ENCODE data around the gene GASK1A. TPM values are rescaled to one million over a fixed set of nuclear protein-coding genes. Genes with fewer than 3 reads are reported as not detected.

The GASK1A gene
- total RNA-seq, 2 experiments from 2014 or later: not detected

DNA sequence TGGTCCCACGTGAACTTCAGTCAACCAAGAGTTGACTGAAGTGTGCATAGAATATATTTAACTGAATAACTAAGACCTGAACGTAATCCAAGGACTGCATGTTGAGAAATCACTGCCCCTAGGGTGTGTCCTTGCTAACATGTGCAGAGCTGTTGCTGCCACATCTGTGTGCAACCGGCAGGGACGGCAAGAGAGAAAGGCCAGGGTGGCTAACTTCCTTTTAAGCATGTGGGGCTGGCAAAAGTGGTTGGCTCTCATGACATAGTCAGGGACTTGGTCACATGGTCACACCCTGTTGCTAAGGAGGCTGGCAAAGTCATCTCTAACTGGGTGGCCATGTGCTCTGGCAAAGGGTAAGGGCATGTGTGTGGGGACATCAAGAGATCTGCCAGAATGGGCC is 52.4 kb downstream of the GASK1A start:
- intact Hi-C loops (cut with micrococcal nuclease; ENCODE audit: unreplicated experiment): no loop called here
- CTCF ChIA-PET (ENCODE audit: unreplicated experiment): no interaction called here
- H4K20me1 ChIP-seq (ENCODE audit: insufficient read depth, low read length): no peaks in the 10 kb centered on the region

DNA sequence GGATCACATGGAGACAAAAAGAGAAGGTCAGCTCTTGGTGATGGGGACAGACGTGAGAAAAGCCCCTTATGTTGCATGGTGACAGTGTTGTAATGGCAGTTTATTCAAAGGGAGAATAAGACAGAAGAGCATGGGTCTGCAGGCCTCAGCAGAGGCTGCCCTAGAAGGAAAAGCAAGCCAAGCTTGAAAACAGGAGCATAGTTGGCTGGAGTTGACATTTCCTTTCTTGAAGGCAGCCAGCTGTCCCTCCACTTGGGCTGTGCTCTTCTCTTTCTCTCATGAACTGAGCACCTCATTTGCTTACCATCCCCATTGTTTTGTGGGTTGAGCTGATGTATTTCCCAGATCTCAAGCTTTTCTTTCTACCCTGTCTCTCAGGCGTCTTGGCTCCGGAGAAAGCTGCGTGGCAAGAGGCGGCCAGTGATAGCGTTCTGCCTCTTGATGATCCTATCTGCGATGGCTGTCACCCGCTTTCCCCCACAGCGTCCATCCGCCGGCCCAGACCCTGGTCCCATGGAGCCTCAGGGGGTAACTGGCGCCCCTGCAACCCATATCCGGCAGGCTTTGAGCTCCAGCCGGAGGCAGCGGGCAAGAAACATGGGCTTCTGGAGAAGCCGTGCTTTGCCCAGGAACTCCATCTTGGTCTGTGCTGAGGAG is 52.9 kb downstream of the GASK1A start:
- H3K9me3 ChIP-seq (ENCODE audit: low read length): no peaks in the 10 kb centered on the region
- H3K4me3 ChIP-seq (ENCODE audit: low read depth, low read length, poor library complexity, severe bottlenecking): no peak overlapping the region
- H3K4me2 ChIP-seq (ENCODE audit: low read length): no peak overlapping the region
- CTCF ChIA-PET (ENCODE audit: unreplicated experiment): no interaction called here
- BruUV-seq (replicated peaks): no TSS peak
- no peaks in the 10 kb centered on the region for H3K36me3 ChIP-seq (ENCODE audit: insufficient read depth, low read length)
- no peak for DNase-seq (ENCODE audit: low spot score)
- H3K9me2 ChIP-seq (ENCODE audit: insufficient read depth, low read length): no peaks in the 10 kb centered on the region
- no peaks in the 10 kb centered on the region for H4K20me1 ChIP-seq (ENCODE audit: insufficient read depth, low read length)
- H3K4me1 ChIP-seq (ENCODE audit: insufficient read depth, low read length, poor library complexity, severe bottlenecking): no peaks in the 10 kb centered on the region
- intact Hi-C loops (cut with micrococcal nuclease; ENCODE audit: unreplicated experiment): no loop called here
- H2AFZ ChIP-seq (ENCODE audit: low read length): no peak overlapping the region
- no peak overlapping the region for H3K27ac ChIP-seq (ENCODE audit: low read depth, low read length, poor library complexity, severe bottlenecking)
- POLR2A ChIA-PET: no interaction called here
- no peak for TF ChIP-seq EZH2phosphoT487 (IDR thresholded peaks at IDR 0.05; ENCODE audit: borderline replicate concordance, low read depth, low read length)
- TF ChIP-seq, protein P1, sequence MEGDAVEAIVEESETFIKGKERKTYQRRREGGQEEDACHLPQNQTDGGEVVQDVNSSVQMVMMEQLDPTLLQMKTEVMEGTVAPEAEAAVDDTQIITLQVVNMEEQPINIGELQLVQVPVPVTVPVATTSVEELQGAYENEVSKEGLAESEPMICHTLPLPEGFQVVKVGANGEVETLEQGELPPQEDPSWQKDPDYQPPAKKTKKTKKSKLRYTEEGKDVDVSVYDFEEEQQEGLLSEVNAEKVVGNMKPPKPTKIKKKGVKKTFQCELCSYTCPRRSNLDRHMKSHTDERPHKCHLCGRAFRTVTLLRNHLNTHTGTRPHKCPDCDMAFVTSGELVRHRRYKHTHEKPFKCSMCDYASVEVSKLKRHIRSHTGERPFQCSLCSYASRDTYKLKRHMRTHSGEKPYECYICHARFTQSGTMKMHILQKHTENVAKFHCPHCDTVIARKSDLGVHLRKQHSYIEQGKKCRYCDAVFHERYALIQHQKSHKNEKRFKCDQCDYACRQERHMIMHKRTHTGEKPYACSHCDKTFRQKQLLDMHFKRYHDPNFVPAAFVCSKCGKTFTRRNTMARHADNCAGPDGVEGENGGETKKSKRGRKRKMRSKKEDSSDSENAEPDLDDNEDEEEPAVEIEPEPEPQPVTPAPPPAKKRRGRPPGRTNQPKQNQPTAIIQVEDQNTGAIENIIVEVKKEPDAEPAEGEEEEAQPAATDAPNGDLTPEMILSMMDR (conservative IDR thresholded peaks at IDR 0.05; ENCODE audit: low read length): no peak
- no peaks in the 10 kb centered on the region for H3K79me2 ChIP-seq (ENCODE audit: insufficient read depth, low read depth, low read length)

More for the DNA sequence above, 52.4 kb downstream of the GASK1A start:
- BruUV-seq (replicated peaks): no TSS peak
- no peak for DNase-seq (ENCODE audit: low spot score)
- Histone ChIP-seq H2AFZ (ENCODE audit: low read length) (no peak overlapping the region), H3K9me2 (ENCODE audit: insufficient read depth, low read length) (no peaks in the 10 kb centered on the region), H3K4me2 (ENCODE audit: low read length) (no peak overlapping the region), H3K27ac (ENCODE audit: low read depth, low read length, poor library complexity, severe bottlenecking) (no peak overlapping the region), H3K9me3 (ENCODE audit: low read length) (no peaks in the 10 kb centered on the region), H3K79me2 (ENCODE audit: insufficient read depth, low read depth, low read length) (no peaks in the 10 kb centered on the region), H3K4me3 (ENCODE audit: low read depth, low read length, poor library complexity, severe bottlenecking) (no peak overlapping the region), H3K36me3 (ENCODE audit: insufficient read depth, low read length) (no peaks in the 10 kb centered on the region), H3K4me1 (ENCODE audit: insufficient read depth, low read length, poor library complexity, severe bottlenecking) (no peaks in the 10 kb centered on the region)
- TF ChIP-seq, protein P1 (conservative IDR thresholded peaks at IDR 0.05; ENCODE audit: low read length): no peak
- TF ChIP-seq EZH2phosphoT487 (IDR thresholded peaks at IDR 0.05; ENCODE audit: borderline replicate concordance, low read depth, low read length): no peak
- POLR2A ChIA-PET: no interaction called here

Measured in OCI-LY7 (cell line).